ENCODE data around the gene ATP5MK. TPM values are rescaled to one million over a fixed set of nuclear protein-coding genes. Genes with fewer than 3 reads are reported as not detected.
"Not testable (repeated sequence)": the region's sequence is repeated elsewhere in the genome, so short reads cannot be mapped to it uniquely, and the experiment has no call there.

ATP5MK gene
- total and polyA plus RNA-seq, 2 of the 8 experiments (the other 6 are each of a cell fraction or from before 2014, with no cell fraction given) = 280 to 312 TPM

GRCh38 chr10:103417601-103418000 lies 21.3 kb upstream of the ATP5MK start (continued):
- TF ChIP-seq HDAC6 (IDR thresholded peaks at IDR 0.05; ENCODE audit: low read depth, low read length) (no peak), ATF3 (IDR thresholded peaks at IDR 0.05; ENCODE audit: insufficient read depth, low read depth, low read length) (no peak), JUND (IDR thresholded peaks at IDR 0.05; ENCODE audit: low read length) (no peak), POLR2A (IDR thresholded peaks at IDR 0.05; ENCODE audit: control extremely low read depth in 1 of 2, low read depth in 2 of 2, low read length in 2 of 2) (no peak), E2F6 (IDR thresholded peaks at IDR 0.05) (no peak)

- H3K4me2 ChIP-seq (ENCODE audit: insufficient read depth in 1 of 2, low read depth in 2 of 2, low read length in 2 of 2); H4K8ac ChIP-seq (ENCODE audit: extremely low read depth, insufficient read depth, low read length); H3K23ac ChIP-seq (ENCODE audit: insufficient read length); H2BK5ac ChIP-seq (ENCODE audit: low read depth, low read length); H3K79me2 ChIP-seq (ENCODE audit: control insufficient read depth in 1 of 2, insufficient read depth in 2 of 2, low read length in 2 of 2); H3K56ac ChIP-seq (replicated peaks; ENCODE audit: insufficient read length, low read depth, low read length); H2AFZ ChIP-seq (ENCODE audit: low read length); H3K18ac ChIP-seq (ENCODE audit: extremely low read depth, low read length); H2BK120ac ChIP-seq (replicated peaks; ENCODE audit: low read depth, low read length); H3K9ac ChIP-seq (replicated peaks in 1 of 4; ENCODE audit: extremely low read depth in 1 of 4, low read depth in 3 of 4, low read length in 3 of 4); H3K23me2 ChIP-seq (ENCODE audit: low read depth, low read length); H3K9me3 ChIP-seq (ENCODE audit: insufficient read depth in 2 of 2, low read depth in 1 of 2, low read length in 1 of 2); H3K27me3 ChIP-seq (replicated peaks in 1 of 4; ENCODE audit: control insufficient read depth in 3 of 4, extremely low read depth in 1 of 4, insufficient read depth in 3 of 4, low read length in 3 of 4); FAIRE-seq; H4K20me1 ChIP-seq (replicated peaks in 1 of 2; ENCODE audit: control insufficient read depth in 1 of 2, insufficient read depth in 2 of 2, low read length in 2 of 2); H2BK20ac ChIP-seq (ENCODE audit: low read length); H2AK5ac ChIP-seq (ENCODE audit: low read depth, low read length); H2BK15ac ChIP-seq (ENCODE audit: low read length); H3K27ac ChIP-seq (ENCODE audit: low read depth, low read length); H3K14ac ChIP-seq (ENCODE audit: insufficient read length); H2BK12ac ChIP-seq (ENCODE audit: low read depth, low read length); H4K5ac ChIP-seq (ENCODE audit: insufficient read length, low read depth, low read length); H3K79me1 ChIP-seq (ENCODE audit: low read depth, low read length); H4K91ac ChIP-seq (replicated peaks; ENCODE audit: insufficient read length, low read length); H3K4me3 ChIP-seq (ENCODE audit: extremely low read depth in 1 of 4, insufficient read depth in 2 of 4, low read depth in 3 of 4, low read length in 4 of 4); DNase-seq (ENCODE audit: low read depth in 1 of 2, low spot score in 2 of 2); H3K4ac ChIP-seq (replicated peaks; ENCODE audit: insufficient read length, low read depth, low read length); H3K4me1 ChIP-seq (replicated peaks in 1 of 4; ENCODE audit: control insufficient read depth in 3 of 4, insufficient read depth in 4 of 4, low read length in 3 of 4): not testable (repeated sequence)
- ChIA-PET CTCF (ENCODE audit: partially characterized antibody) (interaction anchor here (0.9 to 4.3 kb wide), 16 partner anchors 10 to 234 kb away, joined by 3 to 35 read pairs (median 6); partner anchors contain the start of genes ATP5MK and PDCD11), POLR2A (ENCODE audit: partially characterized antibody) (interaction anchor here (1.1 to 2.1 kb wide), 4 partner anchors 15 to 58 kb away, joined by 3 to 5 read pairs (median 3); no protein-coding TSS in a partner anchor)
- H3K36me3 ChIP-seq (ENCODE audit: control insufficient read depth in 2 of 4, insufficient read depth in 4 of 4, low read length in 3 of 4) = peaks cover 57 to 92% (median 88%) of the 10 kb centered on the region in 4 experiments
- WGBS, 2 experiments (ENCODE audit: extremely low coverage in 1 of 2, insufficient coverage in 1 of 2, insufficient read length in 1 of 2, insufficient replicate concordance in 2 of 2, low coverage in 1 of 2, low lambda C conversion rate in 2 of 2, missing lambda C conversion rate in 1 of 2) = 97% methylated on average over 5 of the region's 5 CpGs; no CpG with 5 or more reads in 1 of the 2 experiments
Measured at GRCh38 chr10:103417148-103417469, 20.8 kb upstream of the ATP5MK start.

All from H1 (cell line).